Effector CD8-positive, alpha-beta T cell (primary cell): ENCODE results near the gene EML4.
A peak's percentile ranks its signal among the peaks of the same experiment; 100 is the strongest.

ENCODE experiments used
- DNase-seq: peaks from one replicate; lab custom pipeline; 2025; lab: John Stamatoyannopoulos, UW

Gene EML4

DNA sequence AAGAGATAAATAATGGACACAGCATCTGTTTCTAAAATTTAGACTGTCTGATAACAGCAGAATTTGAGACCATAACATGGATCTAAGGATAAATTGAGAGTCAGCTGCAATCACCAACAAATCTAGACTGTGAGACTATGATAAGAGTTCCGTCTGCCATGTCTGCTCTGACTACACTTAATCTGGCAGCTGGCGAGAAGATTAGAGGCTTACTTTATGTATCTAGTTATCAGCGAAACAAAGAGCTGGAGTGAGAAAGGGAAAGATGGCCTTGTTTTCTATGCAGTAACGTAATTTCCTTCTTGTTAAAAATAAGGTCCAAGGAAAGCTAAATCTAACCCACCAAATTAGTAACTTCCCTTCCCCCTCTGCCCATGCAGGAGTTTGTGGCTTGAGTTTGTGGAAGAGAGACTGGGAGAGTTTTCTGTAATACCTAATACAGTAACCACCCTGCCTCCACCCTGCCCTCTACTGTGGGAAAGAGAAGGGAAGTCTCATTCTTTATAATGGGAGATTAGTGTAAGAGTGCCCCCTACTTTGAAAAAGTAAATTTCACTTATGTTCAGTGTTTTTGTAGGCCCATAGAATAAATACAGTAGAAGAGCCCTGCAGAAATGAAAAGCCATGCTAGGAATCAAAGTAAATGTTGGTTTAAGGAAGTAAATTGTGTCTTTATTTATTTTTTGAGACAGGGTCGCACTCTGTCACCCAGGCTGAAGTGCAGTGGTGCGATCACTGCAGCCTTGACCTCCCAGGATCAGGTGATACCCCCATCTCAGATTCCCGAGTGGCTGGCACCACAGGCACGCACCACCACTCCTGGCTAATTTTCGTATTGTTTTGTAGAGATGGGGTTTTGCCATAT, 27.5 kb downstream of the EML4 start:
- DNase-seq, result peak; percentile 17

DNA sequence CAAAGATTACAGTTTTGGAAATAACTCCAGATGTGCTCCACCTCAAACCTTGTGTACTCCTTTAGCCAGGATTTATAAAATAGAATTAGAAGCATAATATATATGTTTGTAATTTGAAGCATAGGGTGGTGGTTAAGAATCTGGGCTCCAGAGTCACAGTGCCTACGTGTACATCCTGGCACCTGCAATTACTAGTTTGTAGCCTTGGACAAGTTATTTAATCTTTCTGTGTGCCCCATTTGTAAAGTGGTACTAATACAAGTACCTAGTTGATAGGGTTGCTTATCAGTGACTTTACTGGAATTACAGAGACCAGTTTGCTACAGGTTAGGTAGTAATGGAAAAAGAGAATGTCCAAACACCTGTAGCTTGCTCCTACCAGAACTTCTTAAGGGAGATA, 28.6 kb downstream of the EML4 start:
- DNase-seq, result no peak

- no peak for DNase-seq
These were observed 29.3 kb downstream of the EML4 start for GRCh38 chr2:42198466-42198865.

GRCh38 chr2:42199002-42199401, 29.8 kb downstream of the EML4 start:
- no peak for DNase-seq

DNA sequence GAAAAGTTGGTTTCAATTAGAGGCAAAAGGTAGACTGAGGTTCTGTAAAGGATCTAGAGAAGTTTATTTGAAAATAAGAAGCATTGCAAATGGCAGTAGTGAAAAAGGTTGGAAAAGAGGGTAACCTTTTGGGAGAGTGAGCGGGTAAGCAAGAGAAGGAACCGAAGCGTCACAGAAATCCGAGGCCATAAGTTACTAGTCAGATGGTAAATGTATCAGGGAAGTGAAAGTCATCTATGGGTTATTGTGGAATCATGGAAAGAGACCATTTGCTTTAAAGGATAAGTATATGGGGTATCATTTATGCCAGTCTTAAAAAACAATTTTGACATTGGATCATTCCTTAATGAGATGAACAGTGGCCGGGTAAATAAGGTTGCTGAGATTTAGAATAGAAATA, 30.5 kb downstream of the EML4 start:
- DNase-seq, result no peak

DNA sequence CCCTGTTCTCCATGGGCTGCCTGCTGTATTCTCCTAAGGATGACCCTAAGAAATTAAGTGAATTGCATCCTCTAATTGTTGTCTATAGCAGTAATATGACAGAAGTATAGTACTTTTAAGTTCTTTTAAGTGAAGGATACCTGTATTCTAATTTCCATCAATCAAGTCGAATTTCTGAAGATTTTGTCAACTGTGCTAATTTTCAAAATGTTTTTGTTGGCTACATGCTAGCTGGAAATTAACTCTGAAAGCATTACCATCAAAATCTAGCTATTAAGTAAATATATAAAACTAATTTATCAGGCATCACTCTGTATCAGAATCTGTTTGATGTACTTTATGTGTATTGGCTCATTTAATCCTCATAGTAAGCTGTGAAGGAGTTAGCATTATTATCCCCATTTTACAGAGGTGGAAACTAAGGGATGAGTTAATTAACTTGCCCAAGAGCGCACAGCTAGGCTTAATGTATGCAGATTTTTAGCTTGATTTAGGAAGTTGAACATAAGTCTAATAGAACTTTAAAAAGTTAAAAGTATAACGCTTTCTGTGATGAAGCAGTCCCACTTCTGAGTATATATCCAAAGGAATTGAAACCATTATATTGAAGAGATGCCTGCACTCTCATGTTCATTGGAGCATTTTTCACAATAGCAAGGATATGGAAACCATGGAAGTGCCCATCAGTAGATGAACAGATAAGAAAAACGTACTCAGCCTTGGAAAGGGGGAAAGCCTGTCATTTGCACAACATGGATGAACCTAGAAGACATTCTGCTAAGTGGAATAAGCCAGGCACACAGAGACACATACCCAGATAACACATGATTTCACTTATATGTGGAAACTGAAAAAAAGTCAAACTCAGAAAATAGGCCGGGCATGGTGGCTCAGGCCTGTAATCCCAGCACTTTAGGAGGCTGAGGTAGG, 32.0 kb downstream of the EML4 start:
- DNase-seq, result no peak

- DNase-seq, result no peak
These were observed 33.5 kb downstream of the EML4 start for GRCh38 chr2:42202634-42203008.

GRCh38 chr2:42203792-42204191, 34.6 kb downstream of the EML4 start:
- DNase-seq, result no peak

DNA sequence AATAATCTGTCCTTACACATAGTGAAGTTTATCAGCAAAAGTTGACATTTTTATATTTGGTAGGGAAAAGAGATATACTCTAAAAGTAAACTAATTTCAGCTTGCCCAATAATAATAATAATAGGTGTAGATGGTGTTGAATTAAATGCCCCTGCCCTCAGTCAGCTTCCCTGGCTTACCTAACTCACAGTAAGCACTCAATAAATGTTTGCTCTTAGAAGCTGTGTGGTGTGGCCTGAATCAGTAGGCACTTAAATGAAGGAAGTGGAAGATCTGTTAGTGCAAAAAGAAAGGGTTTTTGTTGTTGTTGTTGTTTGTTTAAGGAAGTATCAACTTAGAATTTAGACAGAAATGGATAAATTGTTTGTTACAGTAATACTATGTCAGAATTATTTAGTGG, 36.2 kb downstream of the EML4 start:
- DNase-seq, result no peak

DNA sequence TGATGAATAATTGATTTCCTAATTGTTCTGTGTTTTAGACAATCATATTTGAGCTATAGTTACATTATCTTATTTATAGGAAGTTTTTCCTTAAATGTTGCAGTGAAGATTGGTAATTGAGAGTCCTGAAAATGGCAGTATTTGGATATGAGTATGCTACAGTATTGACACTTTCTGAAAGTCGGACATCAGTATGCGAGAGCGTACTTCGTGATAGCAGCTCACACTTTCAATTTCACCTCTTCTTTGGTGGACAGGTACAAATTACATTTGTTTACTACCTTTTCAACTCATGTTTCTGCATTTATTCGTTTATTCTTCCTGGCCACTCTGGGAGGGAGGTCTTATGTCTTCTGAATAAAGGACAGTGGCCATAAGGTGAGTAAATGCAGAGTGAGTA, 38.7 kb downstream of the EML4 start:
- no peak for DNase-seq

GRCh38 chr2:42210203-42210602, 41.0 kb downstream of the EML4 start:
- DNase-seq, result no peak

DNA sequence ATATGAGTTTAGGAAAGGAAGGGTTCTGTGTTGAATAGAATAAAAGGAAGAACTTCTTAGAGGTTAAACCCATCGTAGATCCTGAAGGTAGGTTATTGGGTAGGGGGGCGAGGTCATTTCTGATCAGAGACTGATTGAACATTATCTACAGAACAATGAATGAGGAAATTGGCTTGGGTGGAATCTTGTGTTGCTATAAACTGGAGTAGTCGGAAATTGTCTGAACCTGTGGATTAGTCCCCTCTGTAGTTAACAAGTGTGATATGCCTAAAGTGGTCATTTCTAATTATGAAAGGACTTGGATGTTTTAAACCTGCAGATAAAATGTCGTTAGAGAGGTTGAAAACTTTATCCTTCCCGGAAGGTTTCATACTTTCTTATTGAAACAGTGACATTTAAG, 42.1 kb downstream of the EML4 start:
- DNase-seq, result no peak

DNA sequence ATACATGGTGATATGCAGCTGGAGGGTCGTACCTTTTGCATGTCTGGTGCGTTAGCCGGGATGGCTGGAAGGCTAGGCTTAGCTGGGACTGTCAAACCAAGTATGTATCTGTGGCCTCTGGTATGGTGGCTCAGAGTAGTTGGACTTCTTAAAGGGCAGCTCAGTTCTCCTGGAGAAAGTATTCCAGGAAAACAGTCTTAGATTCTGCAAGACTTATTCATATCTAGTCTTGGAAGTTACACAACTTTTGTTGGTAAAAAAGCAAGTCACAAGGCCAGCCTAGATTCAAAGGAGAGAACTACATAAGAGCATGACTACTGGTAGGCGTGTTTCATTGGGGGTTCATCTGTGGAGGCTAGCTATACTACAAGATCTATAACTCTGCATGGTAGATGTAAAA, 45.5 kb downstream of the EML4 start:
- no peak for DNase-seq

DNA sequence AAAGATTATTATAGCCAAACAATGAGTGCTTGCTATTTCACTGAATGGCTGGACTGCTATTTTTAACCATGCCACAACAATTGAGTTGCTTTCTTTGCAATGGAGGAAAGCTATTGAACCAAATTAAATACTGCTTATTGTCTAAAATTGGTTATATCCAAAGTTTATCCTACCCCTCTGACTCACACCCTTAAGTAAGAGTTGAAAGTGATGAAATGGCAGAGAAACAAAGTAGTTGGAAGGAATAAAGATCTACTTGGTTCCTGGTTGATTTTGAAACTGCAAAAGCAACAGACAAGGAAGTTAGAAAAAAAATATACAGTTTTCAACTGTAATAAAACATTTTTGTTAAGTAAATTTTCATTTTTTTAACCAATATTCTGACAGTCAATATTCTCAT, 47.5 kb downstream of the EML4 start:
- DNase-seq, result no peak

DNA sequence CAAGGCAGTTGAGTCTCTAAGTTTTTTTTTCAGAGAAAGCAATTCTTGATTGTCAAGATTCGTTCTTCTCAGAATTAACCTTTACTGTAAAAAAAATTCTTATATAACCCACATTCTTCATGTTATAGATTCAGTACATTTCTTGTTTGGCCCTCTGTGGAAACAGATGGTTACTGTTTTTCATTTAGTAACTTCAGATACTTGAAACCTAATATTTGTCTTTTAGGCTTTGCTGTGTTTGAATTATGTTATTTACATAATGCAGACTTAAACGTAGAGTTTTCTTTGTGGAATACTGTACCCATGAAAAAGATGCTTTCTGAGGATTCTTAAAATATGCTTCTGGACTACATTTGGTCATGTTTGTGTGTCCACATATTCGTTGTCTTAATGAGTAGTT, 48.2 kb downstream of the EML4 start:
- no peak for DNase-seq

DNA sequence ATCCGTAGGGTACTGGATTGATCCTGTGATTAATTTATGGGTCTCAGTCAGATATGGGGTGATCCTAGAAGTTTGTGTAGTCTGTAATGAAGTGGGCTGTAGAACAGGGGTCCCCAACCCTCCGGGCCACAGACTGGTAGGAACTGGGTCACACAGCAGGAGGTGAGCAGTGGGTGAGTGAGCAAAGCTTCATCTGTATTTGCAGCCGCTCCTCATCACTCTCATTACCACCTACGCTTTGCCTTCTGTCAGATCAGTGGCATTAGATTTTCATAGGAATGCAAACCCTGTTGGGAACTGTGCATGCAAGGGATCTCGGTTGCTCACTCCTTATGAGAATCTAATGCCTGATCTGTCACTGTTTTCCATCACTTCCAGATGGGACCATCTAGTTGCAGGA, 48.8 kb downstream of the EML4 start:
- no peak for DNase-seq

DNA sequence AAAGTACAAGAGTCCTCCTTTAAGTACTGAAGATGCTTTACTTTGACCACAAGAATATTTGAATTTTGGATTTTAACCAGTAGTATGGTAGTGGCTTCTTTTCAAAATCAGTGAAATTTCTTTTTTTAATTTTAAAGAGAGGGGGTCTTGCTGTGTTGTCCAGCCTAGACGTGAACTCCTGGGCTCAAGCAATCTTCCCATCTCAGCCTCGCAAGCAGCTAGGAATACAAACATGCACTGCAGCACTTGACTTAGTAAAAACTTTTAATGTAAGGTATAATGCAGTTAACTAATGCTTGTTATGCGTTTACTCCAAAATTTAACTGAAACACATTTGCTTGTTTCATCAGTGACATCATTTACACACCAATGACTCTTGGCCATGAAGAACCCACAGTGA, 49.6 kb downstream of the EML4 start:
- no peak for DNase-seq

GRCh38 chr2:42219160-42219559, 50.0 kb downstream of the EML4 start:
- DNase-seq, result no peak

DNA sequence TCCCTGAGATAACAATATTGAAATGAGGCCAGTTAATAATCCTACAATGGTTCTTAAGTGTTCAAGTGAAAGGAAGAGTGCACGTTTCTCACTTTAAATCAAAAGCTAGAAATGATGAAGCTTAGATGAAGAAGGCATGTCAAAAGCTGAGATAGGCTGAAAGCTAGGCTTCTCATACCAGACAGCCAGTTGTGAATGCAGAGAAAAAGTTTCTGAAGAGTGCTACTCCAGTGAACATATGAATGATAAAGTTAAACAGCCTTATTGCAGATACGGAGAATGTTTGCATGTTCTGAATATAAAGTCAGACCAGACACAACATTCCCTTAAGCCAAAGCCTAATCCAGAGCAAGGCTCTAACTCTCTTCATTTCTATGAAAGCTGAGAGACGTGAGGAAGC, 51.4 kb downstream of the EML4 start:
- DNase-seq, result no peak

DNA sequence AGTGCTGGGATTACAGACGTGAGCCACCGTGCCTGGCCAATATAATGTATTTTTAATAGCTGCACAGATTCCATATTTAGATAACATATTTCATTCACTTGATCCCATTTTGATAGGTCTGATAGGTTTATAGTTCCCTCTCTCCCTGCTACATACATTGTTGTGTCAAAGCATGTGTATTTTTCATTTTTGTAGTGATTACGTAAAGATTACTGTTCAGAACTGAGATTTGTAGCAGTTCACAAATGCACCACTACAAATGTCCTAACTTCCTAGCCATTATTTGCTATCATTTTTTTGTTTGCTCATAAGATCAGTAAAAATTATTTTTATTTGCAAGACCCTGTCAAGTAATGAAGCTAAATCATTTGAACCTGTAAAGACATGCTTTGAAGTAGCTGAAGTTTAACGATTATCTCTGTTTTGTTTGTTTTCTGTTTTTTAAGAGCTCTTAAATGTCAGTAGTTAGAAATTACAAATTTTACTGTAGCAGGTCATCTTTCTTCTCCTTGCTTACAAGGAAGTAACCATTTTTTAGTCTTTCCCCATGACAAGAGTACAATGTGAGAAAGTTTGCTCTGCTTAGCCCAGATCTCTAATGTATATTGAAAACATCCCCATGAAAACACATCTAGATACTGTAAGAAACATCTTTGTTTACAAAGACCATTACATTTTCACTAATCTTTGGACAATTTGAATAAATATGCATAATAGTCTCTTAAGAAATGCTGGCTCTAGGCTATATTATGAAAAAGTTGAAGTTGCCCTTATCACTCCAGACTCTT, 54.1 kb downstream of the EML4 start:
- no peak for DNase-seq

- DNase-seq, result no peak
These were observed 54.7 kb downstream of the EML4 start for GRCh38 chr2:42223855-42224268.

DNA sequence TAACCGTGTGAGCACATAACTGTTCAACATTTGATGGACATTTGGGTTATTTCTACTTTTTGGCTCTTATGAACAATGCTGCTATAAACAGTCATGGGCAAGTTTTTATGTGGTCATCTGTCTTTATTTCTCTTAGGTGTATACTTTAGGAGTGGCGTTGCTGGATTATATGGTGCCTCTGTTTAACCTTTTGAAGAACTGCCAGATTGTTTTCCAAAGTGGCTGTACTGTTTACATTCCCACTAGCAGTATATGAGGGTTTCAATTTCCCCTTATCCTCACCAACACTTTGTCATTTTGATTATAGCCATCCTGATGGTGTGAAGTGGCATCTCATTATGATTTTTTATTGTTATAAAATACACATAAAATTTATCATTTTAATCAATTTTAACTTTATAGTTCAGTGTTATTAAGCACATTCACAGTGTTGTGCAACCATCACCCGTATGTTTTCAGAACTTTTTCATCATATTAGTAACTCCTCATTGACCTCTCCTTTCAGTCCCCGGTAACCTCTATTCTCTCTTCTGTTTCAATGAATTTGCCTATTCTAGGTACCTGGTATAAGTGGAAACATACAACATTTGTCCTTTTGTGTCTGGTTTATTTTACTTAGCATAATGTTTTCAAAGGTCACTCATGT, 55.4 kb downstream of the EML4 start:
- no peak for DNase-seq
